Uterus (tissue), 4 donors: ENCODE results near the gene SLC8A1. TPM values are rescaled to one million over a fixed set of nuclear protein-coding genes. Genes with fewer than 3 reads are reported as not detected.

Experiments
- DNase-seq, 2 donors: peaks; one replicate each; pipeline ENCODE4 v3.0.0-alpha.2; 2019 to 2020
- H3K27ac ChIP-seq, 2 donors: fragments of 200-600 bp; sonication (generic); 1 replicate in 1 of 2; 2 replicates in 1 of 2; pipeline ENCODE4 v1.5.1; 2016 to 2018
- H3K27me3 ChIP-seq, 2 donors: fragments of 200-600 bp; sonication (generic); one replicate each; pipeline ENCODE4 v1.5.1; 2018 to 2019; ENCODE audit warnings: control low read depth in 1 of 2
- H3K36me3 ChIP-seq, 2 donors: fragments of 200-600 bp; sonication (generic); one replicate each; pipeline ENCODE4 v1.5.1; 2019; ENCODE audit warnings: control low read depth in 1 of 2
- H3K4me1 ChIP-seq, 2 donors: fragments of 200-600 bp; sonication (generic); one replicate each; pipeline ENCODE4 v1.5.1; 2018 to 2019; ENCODE audit warnings: control low read depth in 1 of 2
- H3K4me3 ChIP-seq, 2 donors: fragments of 200-600 bp; sonication (generic); 1 replicate in 1 of 2; 2 replicates in 1 of 2; pipeline ENCODE4 v1.5.1; 2018 to 2019; ENCODE audit warnings: mild to moderate bottlenecking in 1 of 2
- H3K9me3 ChIP-seq, 2 donors: fragments of 200-600 bp; sonication (generic); one replicate each; pipeline ENCODE4 v1.5.1; 2019; ENCODE audit warnings: control low read depth in 1 of 2
- CTCF ChIP-seq, 4 experiments: fragments of 200-600 bp in 2 of 4; fragments of 450-650 bp in 2 of 4; sonication (generic) in 2 of 4; IDR thresholded peaks; one replicate each; pipeline ENCODE4 v1.5.1; 2016 to 2019; ENCODE audit warnings: antibody characterized with exemption in 4 of 4, mild to moderate bottlenecking in 2 of 4, moderate library complexity in 1 of 4
- POLR2A ChIP-seq, 2 donors: fragments of 450-650 bp; IDR thresholded peaks; one replicate each; pipeline ENCODE4 v1.6.1; 2016; ENCODE audit warnings: antibody characterized with exemption in 2 of 2, mild to moderate bottlenecking in 1 of 2, moderate library complexity in 1 of 2
- intact Hi-C: fragments of 100-400 bp; cut with DNase I; formaldehyde crosslinking; loops from one replicate; pipeline ENCODE4 v1.15.1; 2023; ENCODE audit warnings: low total_unique reads
- total RNA-seq, 4 donors: library from RNA; depleted of rRNA in 3 of 4; stranded (reverse); fragments of >200 nt in 3 of 4; gene quantifications; one replicate each; pipeline versions ENCODE4 v1.1.0 to v1.2.4, GENCODE V29; 2014 to 2023
- donor health status: DM: yes; HTN: yes; CAD: no.

Gene SLC8A1
- total RNA-seq, 4 donors from 2014 or later: 61.2 to 257 (median 140) TPM

- TF ChIP-seq POLR2A (IDR thresholded peaks at IDR 0.05) (no peak), CTCF (IDR thresholded peaks at IDR 0.05) (no peak)
- Histone ChIP-seq H3K4me3 (no peak overlapping the region), H3K27me3 (no peaks in the 10 kb centered on the region), H3K9me3 (no peaks in the 10 kb centered on the region), H3K36me3 (no peaks in the 10 kb centered on the region), H3K27ac (no peak overlapping the region), H3K4me1 (no peaks in the 10 kb centered on the region)
- intact Hi-C loops: no loop called here
- no peak for DNase-seq
Measured at GRCh38 chr2:40440835-40441234, 11.1 kb downstream of the SLC8A1 start.

- H3K36me3 ChIP-seq: no peaks in the 10 kb centered on the region
- intact Hi-C loops: no loop called here
- H3K9me3 ChIP-seq: no peaks in the 10 kb centered on the region
- H3K4me1 ChIP-seq: peaks cover 2 to 3% of the 10 kb centered on the region in 2 donors
- no peak overlapping the region for H3K4me3 ChIP-seq
- TF ChIP-seq CTCF (IDR thresholded peaks at IDR 0.05): no peak
- TF ChIP-seq POLR2A (IDR thresholded peaks at IDR 0.05): no peak
- H3K27ac ChIP-seq: no peak overlapping the region
- no peak for DNase-seq
- no peaks in the 10 kb centered on the region for H3K27me3 ChIP-seq
Measured at GRCh38 chr2:40439473-40439872, 12.4 kb downstream of the SLC8A1 start.

- no peaks in the 10 kb centered on the region for H3K27me3 ChIP-seq
- H3K27ac ChIP-seq: no peak overlapping the region
- peaks cover 3 to 10% of the 10 kb centered on the region in 2 donors for H3K4me1 ChIP-seq
- TF ChIP-seq CTCF (IDR thresholded peaks at IDR 0.05): no peak
- no peak for TF ChIP-seq POLR2A (IDR thresholded peaks at IDR 0.05)
- intact Hi-C loops: no loop called here
- no peak overlapping the region for H3K4me3 ChIP-seq
- DNase-seq: no peak
- no peaks in the 10 kb centered on the region for H3K36me3 ChIP-seq
- no peaks in the 10 kb centered on the region for H3K9me3 ChIP-seq
Measured at GRCh38 chr2:40436093-40436475, 15.8 kb downstream of the SLC8A1 start.

DNA sequence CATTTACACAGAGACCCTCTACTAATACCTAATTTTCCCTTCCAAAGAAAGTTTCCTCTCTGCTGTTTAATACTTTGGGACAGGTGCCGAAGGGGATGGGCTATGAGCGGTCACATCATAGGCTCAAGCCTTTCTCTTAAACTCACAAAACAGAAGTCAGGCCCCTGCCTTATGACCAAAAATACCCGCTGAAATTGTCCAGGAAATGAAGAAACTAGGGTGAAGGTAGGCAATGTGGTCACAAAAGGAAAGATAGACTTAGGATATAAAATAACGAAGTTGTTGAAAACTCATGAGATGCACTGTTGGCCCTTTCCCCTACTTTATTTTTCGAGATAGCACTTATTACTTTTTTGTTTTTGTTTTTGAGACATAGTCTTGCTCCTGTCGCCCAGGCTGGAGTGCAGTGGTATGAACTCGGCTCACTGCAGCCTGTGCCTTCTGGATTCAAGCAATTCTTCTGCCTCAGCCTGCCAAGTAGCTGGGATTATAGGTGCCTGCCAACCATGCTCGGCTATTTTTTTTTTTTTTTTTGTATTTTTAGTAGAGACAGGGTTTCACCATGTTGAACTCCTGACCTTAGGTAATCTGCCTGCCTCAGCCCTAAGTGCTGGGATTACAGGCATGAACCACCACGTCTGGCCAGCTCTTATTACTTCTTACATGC, 16.3 kb downstream of the SLC8A1 start:
- Histone ChIP-seq H3K4me3 (no peak overlapping the region), H3K36me3 (no peaks in the 10 kb centered on the region), H3K9me3 (no peaks in the 10 kb centered on the region), H3K27ac (peak overlapping the region; percentile 57 to 58), H3K4me1 (peaks cover 3 to 10% of the 10 kb centered on the region in 2 donors), H3K27me3 (no peaks in the 10 kb centered on the region)
- intact Hi-C loops: no loop called here
- no peak for DNase-seq
- TF ChIP-seq POLR2A (IDR thresholded peaks at IDR 0.05) (no peak), CTCF (IDR thresholded peaks at IDR 0.05) (no peak)

- no peaks in the 10 kb centered on the region for H3K9me3 ChIP-seq
- H3K36me3 ChIP-seq: no peaks in the 10 kb centered on the region
- peak in 1 of 2 donors; percentile 40 for DNase-seq
- H3K27ac ChIP-seq: peak overlapping the region; percentile 57 to 58
- no peaks in the 10 kb centered on the region for H3K27me3 ChIP-seq
- peaks cover 3 to 10% of the 10 kb centered on the region in 2 donors for H3K4me1 ChIP-seq
- TF ChIP-seq POLR2A (IDR thresholded peaks at IDR 0.05): no peak
- no peak for TF ChIP-seq CTCF (IDR thresholded peaks at IDR 0.05)
- intact Hi-C loops: no loop called here
- no peak overlapping the region for H3K4me3 ChIP-seq
Measured at GRCh38 chr2:40434731-40435271, 17.1 kb downstream of the SLC8A1 start.
